ENCODE measurements around the gene SEL1L3.

The SEL1L3 gene

DNA sequence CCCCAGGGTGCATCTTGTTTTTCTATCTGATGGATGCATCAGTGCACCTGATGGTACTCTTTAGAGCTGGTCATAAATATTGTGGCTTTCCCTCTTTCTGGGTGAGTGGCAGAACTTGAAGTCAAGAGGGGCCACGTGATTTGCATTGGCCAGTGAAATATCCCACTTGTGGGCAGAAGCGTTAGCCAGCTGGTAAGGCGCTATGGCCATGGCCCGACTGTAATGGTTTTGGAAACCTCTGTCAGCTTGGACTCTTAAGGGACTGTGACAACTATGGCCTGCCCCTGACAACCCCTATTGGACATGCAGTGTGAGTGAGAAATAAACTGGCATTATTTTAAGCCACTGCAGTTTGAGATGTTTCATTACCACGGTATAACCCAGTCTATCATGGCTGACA lies 72.8 kb downstream of the SEL1L3 start:
- DNase-seq (ENCODE audit: low spot score), result no peak

DNA sequence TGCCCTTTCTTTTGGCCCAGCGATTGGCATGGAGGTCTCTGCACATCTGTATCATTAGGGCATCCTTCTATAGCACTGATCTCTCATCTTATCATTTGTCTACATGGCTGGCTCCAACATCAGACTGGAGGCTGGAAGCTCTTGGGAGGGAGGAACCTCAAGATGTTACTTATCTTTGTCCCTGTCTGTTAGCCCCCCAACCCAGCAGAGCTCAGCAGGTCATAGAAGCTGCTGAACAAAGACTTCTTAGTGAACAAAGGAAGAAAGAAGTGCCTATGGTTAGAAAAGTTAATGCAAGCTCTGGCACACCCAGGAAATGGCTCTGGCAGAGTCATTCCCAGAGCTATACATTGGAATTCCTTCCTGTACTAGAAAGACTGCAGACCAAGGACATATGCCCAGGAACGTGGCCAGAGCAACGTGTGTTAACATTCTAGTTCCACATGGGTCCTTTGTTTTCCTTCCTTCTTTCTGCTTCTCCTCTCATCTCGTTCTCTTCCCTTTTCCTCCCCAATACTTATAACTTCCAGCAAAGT lies 74.0 kb downstream of the SEL1L3 start:
- no peak for DNase-seq (ENCODE audit: low spot score)

DNA sequence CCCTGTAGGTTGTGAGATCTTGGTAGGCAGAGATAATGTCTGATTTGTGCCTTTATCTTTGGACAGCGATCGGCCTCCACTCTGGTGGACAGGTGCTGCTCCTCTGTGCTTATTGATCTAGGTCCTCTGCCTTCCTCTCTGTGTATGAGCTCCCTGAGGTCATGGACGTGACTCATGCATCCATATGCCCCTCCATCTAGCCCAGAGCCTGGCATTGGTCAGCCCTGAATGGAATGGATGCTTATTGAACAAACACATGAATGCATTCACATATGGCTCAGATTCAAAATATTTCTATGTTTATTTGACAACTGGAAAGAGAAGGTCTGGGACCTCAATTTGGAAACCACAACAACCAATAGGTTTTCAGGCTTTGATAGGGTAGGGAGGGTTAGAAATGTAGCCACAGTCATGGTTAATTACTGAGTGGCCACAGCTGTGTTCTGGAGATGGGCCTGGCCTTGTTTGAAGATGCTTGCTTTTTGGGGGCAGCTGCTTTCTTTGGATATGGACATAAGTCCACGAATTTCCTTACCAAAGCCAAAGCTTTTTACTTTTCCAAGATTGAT lies 76.2 kb downstream of the SEL1L3 start:
- peak; percentile 10 for DNase-seq (ENCODE audit: low spot score)

DNA sequence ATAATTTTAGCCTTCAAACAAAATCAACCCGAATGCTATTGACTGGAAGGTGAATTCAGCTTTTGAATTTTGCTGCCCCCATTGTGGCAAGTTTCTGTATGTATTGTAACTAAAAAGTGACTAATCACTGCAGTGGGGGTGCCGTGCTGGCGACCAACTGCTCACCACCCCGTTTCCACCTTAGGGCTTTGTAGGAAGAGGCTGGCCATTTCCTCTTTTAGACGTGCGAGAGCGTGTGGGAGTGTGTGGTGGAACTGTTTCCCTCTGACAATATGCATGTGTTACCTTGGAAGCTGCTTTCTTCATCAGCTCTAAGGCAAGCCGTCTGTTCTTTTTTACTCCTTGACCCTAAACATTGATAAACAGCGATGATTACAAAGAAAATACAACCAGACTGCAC lies 78.8 kb downstream of the SEL1L3 start:
- DNase-seq (ENCODE audit: low spot score), result no peak

DNA sequence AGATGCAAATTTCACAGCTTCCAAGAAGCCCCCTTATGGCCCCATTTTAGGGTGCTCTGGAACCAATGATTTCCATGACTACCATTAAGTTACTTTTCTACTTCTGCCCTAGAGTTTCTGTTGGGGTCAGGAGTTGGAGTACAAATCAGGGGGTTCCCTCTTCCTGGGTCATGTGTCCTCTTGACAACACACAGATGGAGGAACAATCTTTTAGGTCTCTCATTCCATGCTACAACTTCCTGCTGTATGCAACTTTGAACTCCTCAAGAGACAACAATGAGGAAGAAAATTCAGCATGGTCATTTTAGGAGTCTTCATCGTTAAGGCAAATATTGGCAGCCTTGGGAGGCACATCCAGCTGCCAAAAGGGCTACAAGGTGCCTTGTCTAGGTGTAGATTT lies 79.7 kb downstream of the SEL1L3 start:
- no peak for DNase-seq (ENCODE audit: low spot score)

DNA sequence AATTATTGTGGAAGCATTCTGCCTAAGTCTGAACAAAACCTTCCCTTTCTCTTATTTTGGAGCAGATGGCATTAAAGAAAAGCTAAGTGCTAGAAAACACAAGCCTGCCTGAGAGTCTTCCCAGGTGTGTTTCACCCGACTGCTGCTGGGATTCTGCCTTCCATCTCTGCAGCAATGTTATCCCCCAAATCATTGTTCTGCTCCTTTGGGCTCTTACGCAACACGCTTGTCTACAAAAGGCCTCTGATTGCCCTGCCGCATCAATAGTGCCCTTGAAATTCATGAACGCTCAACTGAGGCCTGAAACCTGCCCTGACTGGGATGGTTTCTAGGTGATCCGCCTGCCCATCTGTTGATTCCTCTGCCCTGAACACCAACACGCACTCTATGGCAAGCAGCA lies 80.3 kb downstream of the SEL1L3 start:
- DNase-seq (ENCODE audit: low spot score), result no peak

DNA sequence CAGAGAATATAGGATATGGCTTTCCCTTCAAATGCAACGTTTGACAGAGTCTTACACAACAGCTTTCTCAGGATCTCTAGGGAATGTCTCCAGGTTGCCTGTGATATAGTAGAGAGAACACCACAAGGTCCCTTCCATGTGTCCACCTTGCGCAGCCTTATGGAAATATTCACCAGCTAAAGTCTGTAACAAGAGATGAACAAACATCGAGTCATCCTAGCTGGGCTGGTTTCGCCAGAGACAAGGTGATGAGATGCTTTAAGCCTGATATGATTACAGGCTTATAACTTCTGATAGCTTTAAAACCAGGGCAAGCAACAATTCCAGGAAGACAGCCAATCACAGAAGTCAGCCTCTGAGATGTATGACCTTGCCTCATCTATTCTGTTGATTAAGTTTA lies 83.8 kb downstream of the SEL1L3 start:
- no peak for DNase-seq (ENCODE audit: low spot score)

DNA sequence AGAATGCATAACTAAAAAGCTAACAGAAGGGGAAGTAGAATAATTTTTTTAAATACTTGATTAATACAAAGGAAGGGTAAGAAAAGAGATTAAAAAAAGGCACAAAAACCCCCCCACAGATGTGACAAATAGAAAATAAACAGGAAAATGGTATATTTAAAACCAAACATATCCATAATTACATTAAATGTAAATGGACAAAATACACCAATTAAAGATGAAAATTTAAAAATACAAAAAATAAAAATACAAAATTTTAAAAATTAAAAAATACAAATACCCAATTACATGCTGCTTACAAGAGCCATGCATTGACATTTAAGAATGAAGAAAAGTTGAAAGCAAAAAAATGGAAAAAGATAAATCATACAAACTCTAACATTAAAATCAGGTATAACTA lies 86.0 kb downstream of the SEL1L3 start:
- DNase-seq (ENCODE audit: low spot score), result no peak

DNA sequence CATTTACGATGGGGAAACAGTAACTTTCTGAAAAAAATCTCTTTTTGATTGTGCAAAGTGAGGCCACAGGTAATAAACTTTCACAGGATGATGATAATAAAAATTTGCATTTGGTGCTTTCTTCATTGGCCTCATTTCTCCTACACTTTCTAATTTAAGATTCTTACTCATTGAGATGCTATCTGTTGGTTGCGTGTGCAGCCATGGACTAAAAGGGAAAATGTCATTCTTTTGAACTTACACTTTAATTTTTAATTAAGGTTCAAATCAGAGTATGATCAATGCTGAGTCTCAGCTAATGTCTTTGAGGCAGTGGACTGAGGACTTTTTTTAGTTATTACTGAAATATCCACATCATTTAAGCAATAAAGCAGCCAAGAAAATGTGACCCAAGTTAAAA lies 87.6 kb downstream of the SEL1L3 start:
- DNase-seq (ENCODE audit: low spot score), result no peak

DNA sequence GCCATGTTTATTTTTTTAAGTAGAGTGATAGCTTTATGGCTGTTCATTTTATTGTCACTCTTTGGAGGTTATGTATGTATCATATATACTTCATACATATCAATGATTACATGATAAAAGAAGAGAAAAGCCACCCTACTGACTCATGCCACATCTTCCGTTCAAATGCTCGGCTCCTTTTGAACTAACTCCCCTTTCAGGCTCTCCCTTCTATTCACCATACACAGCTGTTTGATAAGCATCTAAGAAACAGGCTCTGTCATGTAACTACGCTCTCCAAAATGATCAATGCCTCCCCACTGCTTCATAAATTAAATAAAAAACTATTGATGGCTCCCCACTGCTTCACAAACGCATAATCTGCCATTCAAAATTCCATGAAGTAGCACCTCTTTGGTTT lies 89.4 kb downstream of the SEL1L3 start:
- no peak for DNase-seq (ENCODE audit: low spot score)

DNA sequence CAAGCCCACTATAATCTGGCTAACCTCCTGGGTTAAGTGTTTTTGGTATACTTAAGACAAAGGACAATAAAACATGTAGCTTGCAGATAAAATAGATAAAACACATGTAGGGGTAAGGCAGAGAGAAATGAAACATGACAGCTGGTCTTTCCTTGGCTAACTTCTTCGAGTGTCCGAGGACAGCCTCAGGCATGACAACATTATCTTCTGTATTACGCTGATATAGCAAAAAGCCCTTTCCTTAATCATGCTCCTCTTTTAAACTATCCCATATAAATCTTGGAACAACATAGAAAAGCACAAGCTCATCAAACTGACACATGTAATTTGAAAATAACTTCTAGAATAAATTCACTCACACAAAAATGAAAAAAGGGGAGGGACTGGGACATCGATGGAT lies 91.1 kb downstream of the SEL1L3 start:
- DNase-seq (ENCODE audit: low spot score), result no peak

DNA sequence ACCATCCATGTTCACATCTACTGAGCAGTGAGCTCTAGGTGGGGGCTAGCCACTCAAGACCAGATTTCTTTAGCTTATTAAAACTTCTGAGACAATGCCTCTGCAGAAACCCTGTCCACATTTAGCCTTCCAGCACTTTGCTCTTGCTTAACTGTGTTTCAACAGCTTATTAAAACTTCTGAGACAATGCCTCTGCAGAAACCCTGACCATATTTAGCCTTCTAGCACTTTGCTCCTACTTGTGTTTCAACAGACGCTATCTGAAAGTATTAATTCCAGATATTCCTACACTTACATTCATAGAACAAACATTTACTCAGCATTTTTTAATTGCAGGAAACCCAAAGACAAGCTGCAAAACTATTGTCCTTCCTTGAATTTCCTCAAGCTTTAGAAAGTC lies 91.9 kb downstream of the SEL1L3 start:
- no peak for DNase-seq (ENCODE audit: low spot score)

DNA sequence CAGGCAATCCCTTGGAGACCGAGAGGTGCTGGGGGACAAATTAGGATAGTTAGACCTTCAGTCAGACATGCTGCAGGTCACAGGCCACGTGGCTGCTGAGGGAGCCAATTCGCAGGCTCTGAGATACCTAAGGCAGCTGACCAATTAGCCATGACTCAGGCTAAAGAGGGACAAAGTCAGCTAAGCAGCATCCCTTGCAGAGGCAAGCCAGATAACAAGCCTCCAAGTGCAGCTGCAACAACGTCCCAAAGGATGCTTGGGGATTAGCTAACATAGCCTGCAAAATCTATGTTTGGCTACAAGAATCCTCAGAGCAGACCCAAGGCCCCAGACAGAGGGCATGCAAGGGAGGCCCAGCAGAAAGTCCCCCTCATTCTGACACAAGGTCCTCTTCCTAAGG lies 93.5 kb downstream of the SEL1L3 start:
- peak; percentile 22 for DNase-seq (ENCODE audit: low spot score)

DNA sequence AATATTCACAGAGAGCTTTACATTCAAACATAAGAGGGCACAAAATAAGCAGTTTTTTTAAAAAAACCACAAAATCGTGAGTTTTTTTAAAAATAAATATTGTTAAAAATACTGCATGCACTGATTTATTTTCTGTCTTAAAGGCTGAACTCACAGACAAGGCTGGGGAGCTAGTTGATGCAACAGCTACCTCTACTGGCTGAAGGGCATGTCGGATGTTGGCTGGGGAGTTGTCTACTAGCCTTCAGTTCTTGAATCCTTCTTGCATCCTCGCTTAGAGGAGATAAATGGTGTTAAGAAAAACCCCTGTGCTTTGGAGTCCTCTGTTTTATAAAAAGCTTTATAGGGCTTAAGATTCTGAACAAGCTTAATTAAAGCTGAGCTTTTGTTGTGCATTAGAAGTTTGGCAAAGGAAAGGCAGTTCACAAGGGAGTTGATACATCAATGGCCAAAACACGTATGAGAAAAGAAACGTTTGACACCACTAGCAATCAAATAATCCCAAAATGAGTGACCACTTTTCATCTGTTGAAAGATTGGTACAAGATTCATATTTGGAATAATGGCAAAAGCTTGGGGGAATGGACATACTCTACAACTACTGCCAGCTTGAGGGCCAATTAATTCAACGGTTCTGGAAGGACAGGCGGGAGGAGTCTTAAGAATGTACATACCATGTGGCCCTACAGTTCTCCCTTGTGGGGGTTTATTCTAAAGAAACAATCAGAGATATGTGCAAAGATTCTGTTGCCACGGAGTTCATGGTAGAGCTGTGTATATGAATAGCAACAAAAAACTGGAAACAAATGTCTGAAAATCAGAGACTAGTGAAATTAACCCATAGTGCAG lies 94.7 kb downstream of the SEL1L3 start:
- peak; percentile 60 for DNase-seq (ENCODE audit: low spot score)

DNA sequence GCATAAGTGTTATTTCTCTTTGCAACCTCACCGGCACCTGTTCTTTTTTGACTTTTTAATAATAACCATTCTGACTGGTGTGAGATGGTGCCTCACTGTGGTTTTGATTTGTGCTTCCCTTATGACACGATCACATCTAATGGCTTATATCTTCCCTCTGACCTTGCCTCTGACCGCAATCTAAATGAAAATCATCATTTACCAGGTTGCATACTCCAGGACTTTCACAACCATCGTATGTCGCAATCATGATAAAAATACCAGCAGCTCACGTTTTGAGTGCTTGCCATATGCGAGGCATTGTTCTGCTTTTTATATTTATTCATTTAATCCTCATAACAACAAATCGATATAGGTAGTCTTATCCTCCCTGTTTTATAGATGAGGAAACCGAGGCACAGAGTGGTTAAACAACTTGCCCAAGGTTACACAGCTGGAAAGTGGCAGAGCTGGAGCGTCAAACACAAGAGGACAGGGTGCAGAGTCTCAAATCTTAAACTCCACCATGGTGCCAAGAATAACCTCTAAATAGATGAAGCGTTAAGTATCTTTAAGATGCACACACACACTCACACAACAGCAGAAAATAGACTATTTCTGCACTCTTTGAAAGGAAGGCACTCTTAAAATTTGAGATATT lies 102.2 kb downstream of the SEL1L3 start:
- no peak for DNase-seq (ENCODE audit: low spot score)

DNA sequence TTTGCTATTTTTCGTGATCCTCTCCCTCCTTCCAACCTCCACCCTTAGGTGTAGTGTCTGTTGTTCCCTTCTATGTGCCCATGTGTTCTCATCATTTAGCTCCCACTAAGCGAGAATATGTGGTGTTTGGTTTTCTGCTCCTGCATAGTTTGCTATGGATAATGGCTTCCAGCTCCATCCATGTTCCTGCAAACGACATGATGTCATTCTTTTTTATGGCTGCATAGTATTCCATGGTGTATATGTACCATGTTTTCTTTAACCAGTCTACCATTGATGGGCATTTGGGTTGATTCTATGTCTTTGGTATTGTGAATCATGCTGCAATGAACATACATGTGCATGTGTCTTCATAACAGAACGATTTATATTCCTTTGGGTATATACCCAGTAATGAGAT lies 102.7 kb downstream of the SEL1L3 start:
- no peak for DNase-seq (ENCODE audit: low spot score)

DNA sequence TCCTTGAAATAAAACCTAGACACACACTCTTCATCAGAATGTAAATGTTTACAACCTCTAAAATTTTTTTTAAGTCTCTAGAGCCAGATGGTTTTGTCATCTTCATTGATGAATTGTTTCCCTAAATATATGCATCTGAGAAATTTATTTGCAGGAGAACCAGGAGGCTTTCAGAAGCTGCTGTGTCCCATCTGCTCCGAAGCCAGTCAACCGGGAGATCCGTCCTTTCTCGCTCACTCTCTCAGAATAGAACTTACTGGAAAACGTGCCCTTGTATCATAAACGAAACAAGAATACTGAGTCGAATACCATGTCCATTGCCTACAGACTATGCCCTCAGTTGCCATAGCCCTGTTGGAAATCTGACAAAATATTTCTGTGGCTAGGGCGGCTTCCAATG lies 103.7 kb downstream of the SEL1L3 start:
- DNase-seq (ENCODE audit: low spot score), result no peak

DNA sequence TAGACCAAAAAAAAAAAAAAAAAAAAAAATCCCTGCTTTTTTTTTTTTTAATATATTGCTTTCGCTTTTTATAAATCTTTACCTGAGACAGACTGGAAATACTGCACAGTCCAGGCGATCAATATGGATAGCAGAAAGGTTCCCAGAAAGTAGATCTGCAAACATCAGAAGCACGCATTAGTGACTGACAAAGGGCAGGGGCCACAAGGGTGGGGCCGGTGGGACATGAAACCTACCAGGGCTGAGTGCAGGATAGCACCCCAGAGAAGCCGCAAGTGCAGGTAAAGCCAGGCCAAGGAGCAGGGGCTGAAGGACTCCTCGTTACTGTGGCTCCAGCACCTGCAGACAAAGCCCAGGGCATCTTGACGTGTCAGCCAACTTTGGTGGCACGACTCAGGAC lies 105.3 kb downstream of the SEL1L3 start:
- DNase-seq (ENCODE audit: low spot score), result no peak

DNA sequence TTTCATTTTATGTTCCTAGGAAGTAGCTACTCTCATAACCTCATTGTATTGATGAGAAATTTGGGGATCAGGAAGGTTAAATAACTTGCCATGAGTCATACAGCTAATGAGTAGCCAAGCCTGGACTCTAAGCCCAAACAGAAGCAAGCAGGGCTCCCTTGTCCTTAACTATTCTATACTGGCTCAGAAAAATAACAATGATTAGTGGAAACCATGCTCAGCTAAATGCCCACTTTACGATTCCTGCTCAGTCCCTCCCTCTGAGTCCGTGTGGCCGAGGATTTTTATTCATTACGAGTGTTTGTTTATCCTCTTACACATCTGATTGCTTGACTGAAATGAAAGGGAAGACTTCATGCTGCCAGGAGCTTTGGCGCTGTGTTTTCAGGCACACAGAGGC lies 106.3 kb downstream of the SEL1L3 start:
- no peak for DNase-seq (ENCODE audit: low spot score)

DNA sequence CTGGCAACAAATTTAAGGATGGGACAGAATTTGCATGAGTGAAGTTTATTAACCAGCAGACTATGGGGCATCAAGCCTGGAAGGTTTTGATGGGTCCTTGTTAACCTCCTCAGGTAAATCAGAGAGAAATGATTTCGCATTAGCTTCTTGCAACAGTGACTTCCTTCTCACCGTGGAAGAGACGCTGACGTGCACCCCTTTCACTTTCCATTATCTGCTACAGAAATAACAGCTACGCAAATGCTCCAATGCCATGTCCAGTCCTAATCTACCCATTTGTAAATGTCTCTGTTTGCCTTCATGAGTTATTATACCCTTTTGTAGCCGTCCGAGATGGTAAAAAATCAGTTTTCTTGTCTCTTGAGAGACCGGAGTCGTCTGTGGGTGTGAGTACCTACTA lies 106.9 kb downstream of the SEL1L3 start:
- DNase-seq (ENCODE audit: low spot score), result no peak

DNA sequence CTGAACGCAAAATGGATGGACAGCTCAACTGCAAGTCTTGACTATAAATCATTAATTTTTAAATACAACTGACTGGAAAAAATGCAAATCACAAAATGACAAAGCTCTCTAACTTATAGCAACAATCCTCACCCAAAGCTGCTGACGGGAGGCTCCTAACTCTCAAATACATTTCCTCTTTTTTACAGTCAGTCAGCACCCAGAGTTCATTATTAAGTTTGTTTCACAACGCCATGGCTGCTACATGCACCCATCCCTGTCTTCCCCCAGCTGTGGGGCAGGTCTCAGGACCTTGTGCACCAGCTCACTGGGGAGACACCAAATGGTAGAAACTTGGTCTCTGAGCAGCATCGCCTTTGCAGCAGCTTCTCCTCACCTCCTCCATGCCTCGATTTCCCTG lies 109.5 kb downstream of the SEL1L3 start:
- no peak for DNase-seq (ENCODE audit: low spot score)

DNA sequence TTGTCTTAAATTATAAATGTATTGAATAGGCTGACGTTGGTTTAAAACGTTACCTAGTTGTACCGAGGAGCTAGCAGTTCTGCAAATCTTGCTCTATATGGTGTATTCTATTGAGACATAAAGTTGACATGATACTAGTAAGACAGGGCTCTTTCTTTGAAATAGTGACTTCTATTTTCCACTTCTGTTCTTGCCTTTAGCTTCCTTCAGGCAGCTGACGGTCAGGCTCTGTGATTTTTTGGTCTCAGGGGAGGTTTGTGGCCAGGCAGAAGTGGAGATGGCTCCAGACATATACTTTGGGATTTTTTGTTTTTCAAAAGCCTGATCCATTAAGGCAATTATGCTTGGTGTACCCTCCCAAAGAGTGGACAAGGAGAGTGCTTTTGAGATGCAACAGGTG lies 111.9 kb downstream of the SEL1L3 start:
- DNase-seq (ENCODE audit: low spot score), result no peak

DNA sequence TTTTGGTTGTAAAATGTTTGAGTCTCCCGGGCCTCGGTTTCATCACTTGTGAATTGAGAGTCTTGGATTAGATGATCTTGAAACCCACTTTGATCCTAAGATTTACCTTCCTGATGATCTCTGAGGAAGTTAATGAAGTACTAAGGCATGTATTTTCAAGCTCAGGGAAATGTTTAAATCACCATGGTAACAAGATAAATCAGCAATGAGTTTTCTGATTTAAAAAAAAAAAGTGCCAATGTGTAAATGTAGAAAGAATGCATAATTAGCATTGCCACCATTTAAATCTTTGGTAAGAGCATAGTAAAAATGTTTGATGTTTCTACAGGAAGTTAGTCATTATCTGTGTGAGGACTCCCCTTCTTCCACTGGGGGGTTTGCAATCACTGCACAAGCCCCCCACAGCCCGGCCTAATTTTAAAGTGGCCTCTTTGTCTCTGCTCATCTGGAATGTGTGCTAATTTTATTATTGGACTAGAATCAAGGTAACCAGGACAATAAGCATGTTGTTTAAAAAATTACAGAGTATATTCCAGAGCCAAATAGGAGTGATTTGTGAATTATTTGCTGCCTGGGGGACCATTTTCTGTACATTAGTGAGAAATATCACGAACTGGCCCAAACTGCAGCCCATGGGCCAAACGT lies 113.5 kb downstream of the SEL1L3 start:
- DNase-seq (ENCODE audit: low spot score), result no peak
